ENCODE data around the gene CEPT1. TPM values are rescaled to one million over a fixed set of nuclear protein-coding genes. Genes with fewer than 3 reads are reported as not detected.

CEPT1 gene
- total and polyA plus RNA-seq, 2 donors (not counting 1 experiment from before 2014, with no cell fraction given): 26.4 to 74.5 TPM

DNA sequence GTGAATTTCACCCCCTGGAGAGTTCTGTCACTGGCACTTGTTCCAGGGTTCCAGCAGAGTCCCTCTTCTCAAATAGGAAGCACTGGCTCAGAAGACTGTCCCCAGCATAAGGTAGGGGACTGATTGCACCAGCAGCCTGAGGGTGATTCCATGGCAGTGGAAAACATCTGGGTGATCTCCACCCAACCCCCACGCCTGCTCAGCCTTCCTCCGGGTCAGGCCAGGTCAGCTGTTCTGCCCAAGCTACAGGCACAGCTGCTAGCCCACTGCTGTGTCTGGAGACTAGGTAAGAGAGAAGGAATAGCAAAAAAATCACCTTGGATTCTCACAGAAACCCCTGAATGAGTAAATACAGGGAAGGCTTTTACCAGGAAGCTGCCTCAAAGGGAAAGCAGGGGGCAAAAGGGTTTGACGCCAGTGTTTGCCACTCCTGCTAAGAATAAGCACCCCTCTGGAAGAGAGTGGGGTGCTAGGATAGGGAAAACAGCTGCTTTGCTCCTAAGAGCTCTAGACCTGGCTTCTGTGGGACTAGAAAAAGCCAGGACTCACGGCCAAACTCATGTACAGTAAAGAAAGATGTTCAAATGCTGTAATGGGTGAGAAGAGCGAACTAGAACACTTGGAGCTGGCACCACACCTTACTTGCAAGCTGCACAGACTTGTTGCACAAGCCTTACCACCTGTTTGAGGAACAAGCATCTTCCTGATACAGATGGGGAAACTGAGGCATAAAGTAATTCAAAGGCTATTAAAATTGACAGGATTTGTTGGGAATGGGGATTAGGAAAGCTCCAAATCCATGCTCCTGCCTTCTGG is 61.5 kb downstream of the CEPT1 start:
- H3K4me1 ChIP-seq (ENCODE audit: control insufficient read depth, extremely low read depth, insufficient read depth, low read length): peaks cover 2% of the 10 kb centered on the region
- H3K27ac ChIP-seq (ENCODE audit: insufficient read depth, low read length): no peak overlapping the region
- no peak for TF ChIP-seq EZH2 (IDR thresholded peaks at IDR 0.05; ENCODE audit: low read length, missing control alignments)
- TF ChIP-seq, protein P1, sequence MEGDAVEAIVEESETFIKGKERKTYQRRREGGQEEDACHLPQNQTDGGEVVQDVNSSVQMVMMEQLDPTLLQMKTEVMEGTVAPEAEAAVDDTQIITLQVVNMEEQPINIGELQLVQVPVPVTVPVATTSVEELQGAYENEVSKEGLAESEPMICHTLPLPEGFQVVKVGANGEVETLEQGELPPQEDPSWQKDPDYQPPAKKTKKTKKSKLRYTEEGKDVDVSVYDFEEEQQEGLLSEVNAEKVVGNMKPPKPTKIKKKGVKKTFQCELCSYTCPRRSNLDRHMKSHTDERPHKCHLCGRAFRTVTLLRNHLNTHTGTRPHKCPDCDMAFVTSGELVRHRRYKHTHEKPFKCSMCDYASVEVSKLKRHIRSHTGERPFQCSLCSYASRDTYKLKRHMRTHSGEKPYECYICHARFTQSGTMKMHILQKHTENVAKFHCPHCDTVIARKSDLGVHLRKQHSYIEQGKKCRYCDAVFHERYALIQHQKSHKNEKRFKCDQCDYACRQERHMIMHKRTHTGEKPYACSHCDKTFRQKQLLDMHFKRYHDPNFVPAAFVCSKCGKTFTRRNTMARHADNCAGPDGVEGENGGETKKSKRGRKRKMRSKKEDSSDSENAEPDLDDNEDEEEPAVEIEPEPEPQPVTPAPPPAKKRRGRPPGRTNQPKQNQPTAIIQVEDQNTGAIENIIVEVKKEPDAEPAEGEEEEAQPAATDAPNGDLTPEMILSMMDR (conservative IDR thresholded peaks at IDR 0.05 in 1 of 2, IDR thresholded peaks at IDR 0.05 in 1 of 2; ENCODE audit: low read depth in 1 of 2, low read length in 2 of 2): no peak
- no peaks in the 10 kb centered on the region for H3K9me3 ChIP-seq (ENCODE audit: control insufficient read depth, insufficient read depth, low read depth, low read length)
- DNase-seq (ENCODE audit: low read depth in 2 of 2): no peak
- no peak overlapping the region for H3K9ac ChIP-seq (ENCODE audit: insufficient read depth, low read length)
- no peaks in the 10 kb centered on the region for H4K20me1 ChIP-seq (ENCODE audit: control insufficient read depth, extremely low read depth, insufficient read depth, low read length)
- no peak overlapping the region for H3K4me2 ChIP-seq (ENCODE audit: extremely low read depth, insufficient read depth, low read length)
- H2AFZ ChIP-seq (ENCODE audit: low read length): no peak overlapping the region
- peaks cover 10% of the 10 kb centered on the region for H3K27me3 ChIP-seq (ENCODE audit: control insufficient read depth, insufficient read depth, low read length)
- H3K36me3 ChIP-seq (ENCODE audit: control insufficient read depth, insufficient read depth, low read length): no peaks in the 10 kb centered on the region
- no peaks in the 10 kb centered on the region for H3K79me2 ChIP-seq (ENCODE audit: control insufficient read depth, insufficient read depth, low read length)
- no peak overlapping the region for H3K4me3 ChIP-seq (replicated peaks in 1 of 4; ENCODE audit: control extremely low read depth in 1 of 4, insufficient read depth in 1 of 4, low read depth in 3 of 4, low read length in 4 of 4)

DNA sequence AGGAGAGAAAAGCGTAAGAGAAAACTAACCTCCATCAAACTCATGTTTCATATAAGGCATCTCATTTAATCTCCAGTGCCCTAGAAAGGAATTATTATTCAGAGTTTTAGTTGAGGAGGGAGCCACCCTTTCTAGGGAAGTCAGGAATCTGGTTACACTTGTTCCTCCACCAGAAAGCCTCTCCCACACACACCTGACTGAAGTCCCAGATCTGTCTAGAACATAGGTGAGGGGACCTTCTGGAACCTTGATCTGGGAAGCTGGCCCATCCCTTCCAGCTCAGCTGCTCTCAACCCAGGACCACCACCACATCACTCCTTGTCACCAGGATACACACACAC is 62.3 kb downstream of the CEPT1 start:
- Histone ChIP-seq H3K4me2 (ENCODE audit: extremely low read depth, insufficient read depth, low read length) (no peak overlapping the region), H3K27ac (ENCODE audit: insufficient read depth, low read length) (no peak overlapping the region), H2AFZ (ENCODE audit: low read length) (no peak overlapping the region), H4K20me1 (ENCODE audit: control insufficient read depth, extremely low read depth, insufficient read depth, low read length) (no peaks in the 10 kb centered on the region), H3K9me3 (ENCODE audit: control insufficient read depth, insufficient read depth, low read depth, low read length) (no peaks in the 10 kb centered on the region), H3K27me3 (ENCODE audit: control insufficient read depth, insufficient read depth, low read length) (peaks cover 10% of the 10 kb centered on the region), H3K36me3 (ENCODE audit: control insufficient read depth, insufficient read depth, low read length) (no peaks in the 10 kb centered on the region), H3K9ac (ENCODE audit: insufficient read depth, low read length) (no peak overlapping the region), H3K4me3 (replicated peaks in 1 of 4; ENCODE audit: control extremely low read depth in 1 of 4, insufficient read depth in 1 of 4, low read depth in 3 of 4, low read length in 4 of 4) (no peak overlapping the region), H3K4me1 (ENCODE audit: control insufficient read depth, extremely low read depth, insufficient read depth, low read length) (peaks cover 2% of the 10 kb centered on the region), H3K79me2 (ENCODE audit: control insufficient read depth, insufficient read depth, low read length) (no peaks in the 10 kb centered on the region)
- TF ChIP-seq, protein P1 (conservative IDR thresholded peaks at IDR 0.05 in 1 of 2, IDR thresholded peaks at IDR 0.05 in 1 of 2; ENCODE audit: low read depth in 1 of 2, low read length in 2 of 2): no peak
- no peak for TF ChIP-seq EZH2 (IDR thresholded peaks at IDR 0.05; ENCODE audit: low read length, missing control alignments)
- no peak for DNase-seq (ENCODE audit: low read depth in 2 of 2)

GRCh38 chr1:111202707-111203623 is 62.9 kb downstream of the CEPT1 start:
- Histone ChIP-seq H3K9me3 (ENCODE audit: control insufficient read depth, insufficient read depth, low read depth, low read length) (no peaks in the 10 kb centered on the region), H3K4me3 (replicated peaks in 1 of 4; ENCODE audit: control extremely low read depth in 1 of 4, insufficient read depth in 1 of 4, low read depth in 3 of 4, low read length in 4 of 4) (peak overlapping the region in 1 of 4 experiments; percentile 37), H3K27ac (ENCODE audit: insufficient read depth, low read length) (no peak overlapping the region), H4K20me1 (ENCODE audit: control insufficient read depth, extremely low read depth, insufficient read depth, low read length) (no peaks in the 10 kb centered on the region), H3K36me3 (ENCODE audit: control insufficient read depth, insufficient read depth, low read length) (no peaks in the 10 kb centered on the region), H2AFZ (ENCODE audit: low read length) (no peak overlapping the region), H3K4me1 (ENCODE audit: control insufficient read depth, extremely low read depth, insufficient read depth, low read length) (peaks cover 2% of the 10 kb centered on the region), H3K27me3 (ENCODE audit: control insufficient read depth, insufficient read depth, low read length) (peaks cover 12% of the 10 kb centered on the region), H3K9ac (ENCODE audit: insufficient read depth, low read length) (no peak overlapping the region), H3K4me2 (ENCODE audit: extremely low read depth, insufficient read depth, low read length) (no peak overlapping the region), H3K79me2 (ENCODE audit: control insufficient read depth, insufficient read depth, low read length) (no peaks in the 10 kb centered on the region)
- TF ChIP-seq, protein P1 (conservative IDR thresholded peaks at IDR 0.05 in 1 of 2, IDR thresholded peaks at IDR 0.05 in 1 of 2; ENCODE audit: low read depth in 1 of 2, low read length in 2 of 2): no peak
- TF ChIP-seq EZH2 (IDR thresholded peaks at IDR 0.05; ENCODE audit: low read length, missing control alignments): no peak
- DNase-seq (ENCODE audit: low read depth in 2 of 2): no peak

Data from fibroblast of lung (primary cell).